NCI-H2029 (cell line): ENCODE results near the gene CMIP.

Experiments used
- DNase-seq: peaks from one replicate; lab custom pipeline; 2025; lab: John Stamatoyannopoulos, UW

CMIP gene

GRCh38 chr16:81447383-81448101, 2.9 kb downstream of the CMIP start:
- DNase-seq, result no peak

GRCh38 chr16:81448154-81449131, 3.8 kb downstream of the CMIP start:
- no peak for DNase-seq

GRCh38 chr16:81449241-81449640, 4.6 kb downstream of the CMIP start:
- no peak for DNase-seq

- DNase-seq, result no peak
Observed at GRCh38 chr16:81449899-81450608, 5.4 kb downstream of the CMIP start.

GRCh38 chr16:81450783-81451491, 6.3 kb downstream of the CMIP start:
- DNase-seq, result no peak

GRCh38 chr16:81451753-81452680, 7.4 kb downstream of the CMIP start:
- no peak for DNase-seq

- no peak for DNase-seq
Observed at GRCh38 chr16:81453091-81453728, 8.6 kb downstream of the CMIP start.

- DNase-seq, result no peak
Observed at GRCh38 chr16:81454044-81454443, 9.4 kb downstream of the CMIP start.

GRCh38 chr16:81455006-81455405, 10.4 kb downstream of the CMIP start:
- DNase-seq, result no peak

- DNase-seq, result no peak
Observed at GRCh38 chr16:81455720-81456494, 11.3 kb downstream of the CMIP start.

- no peak for DNase-seq
Observed at GRCh38 chr16:81456523-81457325, 12.1 kb downstream of the CMIP start.

- no peak for DNase-seq
Observed at GRCh38 chr16:81457326-81458133, 12.9 kb downstream of the CMIP start.

- DNase-seq, result no peak
Observed at GRCh38 chr16:81458149-81458669, 13.6 kb downstream of the CMIP start.

GRCh38 chr16:81458827-81459598, 14.4 kb downstream of the CMIP start:
- no peak for DNase-seq

GRCh38 chr16:81460075-81460474, 15.5 kb downstream of the CMIP start:
- no peak for DNase-seq

GRCh38 chr16:81461243-81461642, 16.6 kb downstream of the CMIP start:
- no peak for DNase-seq

- DNase-seq, result no peak
Observed at GRCh38 chr16:81461766-81462165, 17.2 kb downstream of the CMIP start.
